Measurements from ENCODE around the gene SLC14A1. TPM values are rescaled to one million over a fixed set of nuclear protein-coding genes. Genes with fewer than 3 reads are reported as not detected.

Gene SLC14A1
- total and polyA plus RNA-seq, 5 donors: 5.2 to 15.7 (median 9.8) TPM

GRCh38 chr18:45801416-45802004 is 77.5 kb downstream of the SLC14A1 start:
- Histone ChIP-seq H3K4me1 (ENCODE audit: control insufficient read depth, insufficient read depth, low read length) (no peaks in the 10 kb centered on the region), H3K27me3 (ENCODE audit: control insufficient read depth, insufficient read depth) (no peaks in the 10 kb centered on the region), H3K4me3 (ENCODE audit: low read length) (no peak overlapping the region), H3K27ac (ENCODE audit: low read length) (no peak overlapping the region), H3K9me3 (ENCODE audit: control insufficient read depth, low read length) (no peaks in the 10 kb centered on the region)
- no peak for DNase-seq
- ATAC-seq: no peak
- intact Hi-C loops (cut with DNase I): no loop called here
- WGBS: 86% methylated on average over 1 of the region's 1 CpG

Other genes with a start within 250 kb of the SLC14A1 start
- gene SLC14A2, start 108.7 kb upstream of the SLC14A1 start, total RNA-seq: under 1 TPM; 0.14 to 0.21 (median 0.18) TPM
- 0.07 TPM for gene SLC14A2, start 108.7 kb upstream of the SLC14A1 start, polyA plus RNA-seq
- under 1 TPM in 3 of 4 donors, not detected in 1; 0.11 to 0.38 (median 0.31) TPM for gene SIGLEC15, start 101.5 kb downstream of the SLC14A1 start, total RNA-seq
- 0.09 TPM for gene SIGLEC15, start 101.5 kb downstream of the SLC14A1 start, polyA plus RNA-seq
- 10 to 100 TPM; 19.5 to 22.0 (median 21.4) TPM for gene EPG5, start 243.1 kb downstream of the SLC14A1 start, total RNA-seq
- 8.2 TPM for gene EPG5, start 243.1 kb downstream of the SLC14A1 start, polyA plus RNA-seq

Data from right cardiac atrium (tissue), 5 donors.